Measurements from ENCODE around the gene SDK1. TPM values are rescaled to one million over a fixed set of nuclear protein-coding genes. Genes with fewer than 3 reads are reported as not detected.

The SDK1 gene
- total RNA-seq, 2 donors from 2014 or later: 3.1 to 3.6 TPM

DNA sequence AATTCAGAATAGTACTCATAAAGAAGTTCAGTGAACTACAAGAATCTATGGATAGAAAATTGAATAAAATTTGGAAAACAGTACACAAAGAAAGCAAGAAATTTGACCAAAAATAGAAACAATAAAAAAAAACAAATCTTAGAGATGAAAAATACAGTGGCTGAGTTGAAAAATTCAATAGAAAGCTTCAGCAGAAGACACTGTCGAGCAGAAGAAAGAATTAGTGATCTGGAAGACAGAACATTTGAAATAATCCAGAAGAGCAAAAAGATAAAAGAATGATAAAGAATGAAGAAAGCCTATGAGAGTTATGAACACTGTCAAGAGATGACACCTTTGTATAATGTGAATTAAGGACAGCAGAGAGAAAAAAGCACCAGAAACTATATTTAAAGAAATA is 480.6 kb downstream of the SDK1 start:
- Histone ChIP-seq H3K4me1 (no peaks in the 10 kb centered on the region), H3K36me3 (no peaks in the 10 kb centered on the region), H3K27me3 (no peaks in the 10 kb centered on the region), H3K9me3 (peaks cover 0 to 20% of the 10 kb centered on the region in 2 donors), H3K4me3 (no peak overlapping the region), H3K27ac (no peak overlapping the region)
- no peak for DNase-seq (ENCODE audit: low spot score)
- TF ChIP-seq, protein P1, sequence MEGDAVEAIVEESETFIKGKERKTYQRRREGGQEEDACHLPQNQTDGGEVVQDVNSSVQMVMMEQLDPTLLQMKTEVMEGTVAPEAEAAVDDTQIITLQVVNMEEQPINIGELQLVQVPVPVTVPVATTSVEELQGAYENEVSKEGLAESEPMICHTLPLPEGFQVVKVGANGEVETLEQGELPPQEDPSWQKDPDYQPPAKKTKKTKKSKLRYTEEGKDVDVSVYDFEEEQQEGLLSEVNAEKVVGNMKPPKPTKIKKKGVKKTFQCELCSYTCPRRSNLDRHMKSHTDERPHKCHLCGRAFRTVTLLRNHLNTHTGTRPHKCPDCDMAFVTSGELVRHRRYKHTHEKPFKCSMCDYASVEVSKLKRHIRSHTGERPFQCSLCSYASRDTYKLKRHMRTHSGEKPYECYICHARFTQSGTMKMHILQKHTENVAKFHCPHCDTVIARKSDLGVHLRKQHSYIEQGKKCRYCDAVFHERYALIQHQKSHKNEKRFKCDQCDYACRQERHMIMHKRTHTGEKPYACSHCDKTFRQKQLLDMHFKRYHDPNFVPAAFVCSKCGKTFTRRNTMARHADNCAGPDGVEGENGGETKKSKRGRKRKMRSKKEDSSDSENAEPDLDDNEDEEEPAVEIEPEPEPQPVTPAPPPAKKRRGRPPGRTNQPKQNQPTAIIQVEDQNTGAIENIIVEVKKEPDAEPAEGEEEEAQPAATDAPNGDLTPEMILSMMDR (IDR thresholded peaks at IDR 0.05): no peak

DNA sequence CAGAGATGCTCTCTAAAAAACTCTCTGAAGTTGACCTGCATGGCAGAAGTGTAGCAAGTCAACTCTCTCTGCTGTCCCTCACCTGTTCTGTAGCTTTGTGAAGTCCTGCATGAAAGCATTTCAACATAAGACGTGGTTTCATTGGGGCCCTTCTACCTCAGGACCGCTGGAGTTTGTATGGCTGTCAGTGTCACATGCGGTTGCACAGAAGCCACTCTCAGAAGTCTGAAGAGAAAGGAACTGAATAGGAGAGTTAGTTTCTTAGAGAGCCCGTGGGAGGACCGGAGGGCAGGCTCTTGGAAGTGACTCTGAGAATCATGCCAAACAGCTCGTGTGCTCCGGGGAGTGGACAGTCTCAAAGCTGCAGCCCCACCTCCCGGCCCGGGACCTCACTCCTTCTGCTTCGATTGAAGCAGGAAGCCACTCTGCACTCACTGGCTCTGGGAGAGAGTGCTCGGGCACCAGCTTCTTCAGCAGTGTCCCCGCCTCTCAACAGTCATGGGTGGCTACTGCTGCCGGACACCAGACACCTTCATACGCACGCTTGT is 486.7 kb downstream of the SDK1 start:
- H3K27ac ChIP-seq: no peak overlapping the region
- TF ChIP-seq, protein P1 (IDR thresholded peaks at IDR 0.05): no peak
- DNase-seq (ENCODE audit: low spot score): no peak

DNA sequence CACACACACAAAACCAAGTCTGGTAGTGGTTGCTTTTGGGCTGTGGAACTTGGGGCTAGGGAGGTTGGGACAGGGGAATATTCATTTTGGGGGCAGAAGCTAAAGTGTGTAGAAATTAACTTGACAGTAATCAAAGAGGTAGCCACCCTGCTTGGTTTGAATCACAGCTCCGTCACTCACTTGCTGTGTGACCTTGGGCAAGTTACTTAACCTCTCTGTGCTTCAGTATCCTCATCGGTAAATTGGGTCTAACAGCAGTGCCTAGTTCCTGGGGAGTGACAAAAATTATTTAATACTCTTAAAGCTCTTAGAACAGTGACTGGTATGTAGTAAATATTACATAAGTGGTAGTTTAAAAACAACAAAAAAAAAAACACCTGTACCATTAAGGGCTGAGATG is 489.8 kb downstream of the SDK1 start:
- Histone ChIP-seq H3K27ac (no peak overlapping the region), H3K4me3 (no peak overlapping the region), H3K27me3 (no peaks in the 10 kb centered on the region), H3K36me3 (no peaks in the 10 kb centered on the region), H3K9me3 (no peaks in the 10 kb centered on the region), H3K4me1 (no peaks in the 10 kb centered on the region)
- no peak for DNase-seq (ENCODE audit: low spot score)
- TF ChIP-seq, protein P1 (IDR thresholded peaks at IDR 0.05): no peak

More for the DNA sequence above, 486.7 kb downstream of the SDK1 start:
- Histone ChIP-seq H3K4me3 (no peak overlapping the region), H3K36me3 (no peaks in the 10 kb centered on the region), H3K9me3 (peaks cover 0 to 4% of the 10 kb centered on the region in 2 donors), H3K4me1 (no peaks in the 10 kb centered on the region), H3K27me3 (no peaks in the 10 kb centered on the region)

DNA sequence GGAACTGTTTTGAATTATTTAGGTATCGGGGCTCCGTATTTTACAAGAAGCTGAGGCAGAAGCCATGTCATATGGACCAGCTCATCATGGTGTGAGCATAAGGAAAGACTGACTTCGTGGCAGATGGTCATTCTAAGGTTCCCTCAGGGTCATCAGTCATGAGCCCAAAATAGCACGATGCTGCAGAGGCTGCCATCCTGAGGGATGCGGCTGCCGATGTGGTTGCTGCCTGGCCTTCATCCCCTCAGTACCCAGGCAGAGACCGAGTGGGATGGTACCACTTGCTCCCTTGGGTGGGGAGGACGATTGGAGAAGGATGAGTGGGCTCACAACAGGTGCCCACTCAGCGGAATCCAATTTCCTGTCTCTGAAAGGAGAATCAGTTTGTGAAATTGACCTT is 490.3 kb downstream of the SDK1 start:
- TF ChIP-seq, protein P1 (IDR thresholded peaks at IDR 0.05): no peak
- Histone ChIP-seq H3K9me3 (no peaks in the 10 kb centered on the region), H3K27me3 (no peaks in the 10 kb centered on the region), H3K27ac (no peak overlapping the region), H3K4me1 (no peaks in the 10 kb centered on the region), H3K4me3 (no peak overlapping the region), H3K36me3 (no peaks in the 10 kb centered on the region)
- DNase-seq (ENCODE audit: low spot score): no peak

DNA sequence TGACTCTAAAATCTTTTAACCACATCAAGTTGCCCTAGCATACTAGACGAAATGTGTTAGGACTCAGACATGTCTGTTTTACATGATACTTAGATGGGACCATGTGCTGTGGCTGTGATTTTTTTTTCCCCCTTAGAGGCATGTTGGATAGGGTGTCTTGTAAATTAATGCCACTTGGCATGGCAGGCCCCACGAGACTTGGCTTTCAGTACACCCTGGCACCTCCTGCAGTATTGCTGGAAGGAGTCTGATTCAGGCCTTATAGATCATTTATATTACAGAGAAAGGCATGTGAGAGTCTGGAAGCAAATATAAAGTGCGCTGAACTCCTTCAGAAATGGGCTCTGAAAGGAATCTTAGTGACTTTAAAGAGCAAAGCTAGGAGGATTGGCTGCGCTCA is 494.1 kb downstream of the SDK1 start:
- DNase-seq (ENCODE audit: low spot score): no peak
- Histone ChIP-seq H3K36me3 (no peaks in the 10 kb centered on the region), H3K27me3 (no peaks in the 10 kb centered on the region), H3K4me1 (no peaks in the 10 kb centered on the region), H3K9me3 (no peaks in the 10 kb centered on the region), H3K27ac (no peak overlapping the region), H3K4me3 (no peak overlapping the region)
- TF ChIP-seq, protein P1 (IDR thresholded peaks at IDR 0.05): no peak

DNA sequence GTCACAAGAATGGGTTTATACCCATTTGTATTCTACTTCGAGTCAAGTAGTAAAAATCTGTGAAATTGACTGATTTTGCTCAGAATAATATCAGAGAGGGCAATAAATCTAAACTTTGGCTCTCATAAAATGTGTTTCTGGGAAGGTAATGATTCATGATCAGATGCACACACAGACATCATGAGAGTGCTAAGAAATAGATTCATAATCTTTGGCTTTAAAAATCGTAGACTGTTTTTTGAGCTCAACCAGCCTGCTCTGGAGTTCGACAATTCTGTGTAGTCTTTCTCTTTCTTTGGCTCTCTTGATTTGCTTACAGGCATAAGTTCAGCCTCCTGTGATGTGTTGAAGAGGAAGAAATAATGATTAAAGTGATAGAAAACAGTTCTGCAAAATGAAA is 494.7 kb downstream of the SDK1 start:
- no peak for DNase-seq (ENCODE audit: low spot score)
- no peaks in the 10 kb centered on the region for H3K27me3 ChIP-seq
- no peak overlapping the region for H3K27ac ChIP-seq
- TF ChIP-seq, protein P1 (IDR thresholded peaks at IDR 0.05): no peak
- no peaks in the 10 kb centered on the region for H3K9me3 ChIP-seq
- H3K36me3 ChIP-seq: no peaks in the 10 kb centered on the region
- no peaks in the 10 kb centered on the region for H3K4me1 ChIP-seq
- H3K4me3 ChIP-seq: no peak overlapping the region

Data from right atrium auricular region (tissue), 2 donors.